ENCODE data around the gene GMCL2.

GRCh38 chr5:178143901-178144300, 43.3 kb downstream of the GMCL2 start:
- TF ChIP-seq POLR2A (IDR thresholded peaks at IDR 0.05; ENCODE audit: low read length) (no peak), GATA1 (IDR thresholded peaks at IDR 0.05; ENCODE audit: low read depth, low read length) (no peak)

Measured in erythroblast (primary cell).